ENCODE measurements around the gene ZNF23. TPM values are rescaled to one million over a fixed set of nuclear protein-coding genes. Genes with fewer than 3 reads are reported as not detected.

ZNF23 gene
- total RNA-seq, 4 donors from 2014 or later = 5.5 to 14.4 (median 11.0) TPM

GRCh38 chr16:71472931-71473330 lies 10.9 kb upstream of the ZNF23 start:
- H3K4me3 ChIP-seq = no peak overlapping the region
- peaks cover 5 to 89% (median 10%) of the 10 kb centered on the region in 3 donors for H3K36me3 ChIP-seq
- H3K27me3 ChIP-seq = no peaks in the 10 kb centered on the region
- no peaks in the 10 kb centered on the region for H3K4me1 ChIP-seq
- no peak overlapping the region for H3K27ac ChIP-seq
- TF ChIP-seq CTCF (IDR thresholded peaks at IDR 0.05) = no peak
- TF ChIP-seq EP300 (IDR thresholded peaks at IDR 0.05) = no peak
- TF ChIP-seq POLR2A (IDR thresholded peaks at IDR 0.05) = no peak
- WGBS, 2 donors = 92 to 95% methylated on average over 2 of the region's 2 CpGs
- DNase-seq (ENCODE audit: low spot score in 2 of 2) = no peak
- H3K9me3 ChIP-seq = no peaks in the 10 kb centered on the region

- Histone ChIP-seq H3K9me3 (no peaks in the 10 kb centered on the region), H3K4me3 (no peak overlapping the region), H3K4me1 (no peaks in the 10 kb centered on the region), H3K27ac (no peak overlapping the region), H3K27me3 (no peaks in the 10 kb centered on the region), H3K36me3 (peaks cover 5 to 80% (median 9%) of the 10 kb centered on the region in 3 donors)
- TF ChIP-seq CTCF (IDR thresholded peaks at IDR 0.05) = no peak
- TF ChIP-seq POLR2A (IDR thresholded peaks at IDR 0.05) = no peak
- no peak for TF ChIP-seq EP300 (IDR thresholded peaks at IDR 0.05)
- 67 to 73% methylated on average over 2 of the region's 2 CpGs for WGBS, 2 donors
- DNase-seq (ENCODE audit: low spot score in 2 of 2) = no peak
These were observed 10.0 kb upstream of the ZNF23 start for GRCh38 chr16:71472051-71472450.

GRCh38 chr16:71467810-71468209 lies 5.8 kb upstream of the ZNF23 start:
- no peaks in the 10 kb centered on the region for H3K27me3 ChIP-seq
- peaks cover 0 to 38% (median 5%) of the 10 kb centered on the region in 3 donors for H3K36me3 ChIP-seq
- H3K9me3 ChIP-seq = no peaks in the 10 kb centered on the region
- no peak for DNase-seq (ENCODE audit: low spot score in 2 of 2)
- H3K4me3 ChIP-seq = no peak overlapping the region
- WGBS, 2 donors = 29 to 34% methylated on average over 9 of the region's 9 CpGs
- no peak overlapping the region for H3K27ac ChIP-seq
- H3K4me1 ChIP-seq = peaks cover 0 to 4% (median under 1%) of the 10 kb centered on the region in 4 donors
- TF ChIP-seq POLR2A (IDR thresholded peaks at IDR 0.05) = no peak
- no peak for TF ChIP-seq EP300 (IDR thresholded peaks at IDR 0.05)
- TF ChIP-seq CTCF (IDR thresholded peaks at IDR 0.05) = no peak

- TF ChIP-seq EP300 (IDR thresholded peaks at IDR 0.05) = no peak
- TF ChIP-seq CTCF (IDR thresholded peaks at IDR 0.05) = no peak
- TF ChIP-seq POLR2A (IDR thresholded peaks at IDR 0.05) = no peak
- H3K36me3 ChIP-seq = peaks cover 0 to 3% (median 0%) of the 10 kb centered on the region in 3 donors
- no peaks in the 10 kb centered on the region for H3K27me3 ChIP-seq
- H3K4me1 ChIP-seq = peaks cover 0 to 29% (median 7%) of the 10 kb centered on the region in 4 donors
- DNase-seq (ENCODE audit: low spot score in 2 of 2) = no peak
- 56 to 62% methylated on average over 1 of the region's 1 CpG for WGBS, 2 donors
- no peaks in the 10 kb centered on the region for H3K9me3 ChIP-seq
- no peak overlapping the region for H3K27ac ChIP-seq
- no peak overlapping the region for H3K4me3 ChIP-seq
These were observed 2.2 kb upstream of the ZNF23 start for GRCh38 chr16:71464231-71464630.

GRCh38 chr16:71460941-71461340 lies 1.1 kb downstream of the ZNF23 start:
- H3K9me3 ChIP-seq = peaks cover 0 to 6% (median 0%) of the 10 kb centered on the region in 4 donors
- 86 to 90% methylated on average over 1 of the region's 1 CpG for WGBS, 2 donors
- H3K4me1 ChIP-seq = peaks cover 0 to 29% (median 7%) of the 10 kb centered on the region in 4 donors
- peaks cover 0 to 25% (median 0%) of the 10 kb centered on the region in 3 donors for H3K36me3 ChIP-seq
- H3K27me3 ChIP-seq = no peaks in the 10 kb centered on the region
- no peak overlapping the region for H3K27ac ChIP-seq
- DNase-seq (ENCODE audit: low spot score in 2 of 2) = no peak
- TF ChIP-seq POLR2A (IDR thresholded peaks at IDR 0.05) (no peak), CTCF (IDR thresholded peaks at IDR 0.05) (no peak), EP300 (IDR thresholded peaks at IDR 0.05) (no peak)
- H3K4me3 ChIP-seq = peak overlapping the region in 3 of 4 donors; percentile 90 to 93 (median 92)
